Measurements from ENCODE around the gene JAZF1.

Gene JAZF1

GRCh38 chr7:27871086-27871485 lies 309.5 kb downstream of the JAZF1 start:
- no peaks in the 10 kb centered on the region for H3K27me3 ChIP-seq (replicated peaks; ENCODE audit: insufficient read depth, low read length)
- no peak overlapping the region for H3K4me2 ChIP-seq (ENCODE audit: low read depth, low read length)
- no peak overlapping the region for H3K27ac ChIP-seq (ENCODE audit: low read length)
- no peaks in the 10 kb centered on the region for H3K9me3 ChIP-seq (replicated peaks; ENCODE audit: insufficient read depth, low read length)
- no peaks in the 10 kb centered on the region for H3K9me2 ChIP-seq (replicated peaks; ENCODE audit: insufficient read depth, low read length)
- H3K4me1 ChIP-seq (ENCODE audit: low read length) = no peaks in the 10 kb centered on the region
- no peaks in the 10 kb centered on the region for H4K20me1 ChIP-seq (ENCODE audit: insufficient read depth, low read length)
- H2AFZ ChIP-seq (ENCODE audit: low read length) = no peak overlapping the region
- no peak for TF ChIP-seq CTCF (IDR thresholded peaks at IDR 0.05; ENCODE audit: low read length)
- no peak for TF ChIP-seq EZH2phosphoT487 (IDR thresholded peaks at IDR 0.05; ENCODE audit: low read length)
- no peak for TF ChIP-seq EZH2 (optimal IDR thresholded peaks at IDR 0.05; ENCODE audit: low read depth, low read length)
- no peaks in the 10 kb centered on the region for H3F3A ChIP-seq (ENCODE audit: insufficient read depth, low read length)
- no peak overlapping the region for H3K9ac ChIP-seq (ENCODE audit: low read length)
- H3K4me3 ChIP-seq (ENCODE audit: low read length) = no peak overlapping the region
- no peaks in the 10 kb centered on the region for H3K36me3 ChIP-seq (replicated peaks; ENCODE audit: insufficient read depth, low read length)
- no peaks in the 10 kb centered on the region for H3K79me2 ChIP-seq (ENCODE audit: low read length)
- DNase-seq = no peak

- Histone ChIP-seq H3K79me2 (ENCODE audit: low read length) (no peaks in the 10 kb centered on the region), H3K4me2 (ENCODE audit: low read depth, low read length) (no peak overlapping the region), H3K27me3 (replicated peaks; ENCODE audit: insufficient read depth, low read length) (no peaks in the 10 kb centered on the region), H3K9ac (ENCODE audit: low read length) (no peak overlapping the region), H4K20me1 (ENCODE audit: insufficient read depth, low read length) (no peaks in the 10 kb centered on the region), H3K9me3 (replicated peaks; ENCODE audit: insufficient read depth, low read length) (no peaks in the 10 kb centered on the region), H2AFZ (ENCODE audit: low read length) (no peak overlapping the region), H3K36me3 (replicated peaks; ENCODE audit: insufficient read depth, low read length) (no peaks in the 10 kb centered on the region), H3F3A (ENCODE audit: insufficient read depth, low read length) (no peaks in the 10 kb centered on the region), H3K9me2 (replicated peaks; ENCODE audit: insufficient read depth, low read length) (no peaks in the 10 kb centered on the region), H3K4me1 (ENCODE audit: low read length) (no peaks in the 10 kb centered on the region), H3K4me3 (ENCODE audit: low read length) (no peak overlapping the region), H3K27ac (ENCODE audit: low read length) (no peak overlapping the region)
- TF ChIP-seq EZH2 (optimal IDR thresholded peaks at IDR 0.05; ENCODE audit: low read depth, low read length) (no peak), CTCF (IDR thresholded peaks at IDR 0.05; ENCODE audit: low read length) (no peak), EZH2phosphoT487 (IDR thresholded peaks at IDR 0.05; ENCODE audit: low read length) (no peak)
- no peak for DNase-seq
Measured at GRCh38 chr7:27870595-27870994, 310.0 kb downstream of the JAZF1 start.

- Histone ChIP-seq H3K4me3 (ENCODE audit: low read length) (no peak overlapping the region), H3K4me1 (ENCODE audit: low read length) (no peaks in the 10 kb centered on the region), H4K20me1 (ENCODE audit: insufficient read depth, low read length) (no peaks in the 10 kb centered on the region), H3F3A (ENCODE audit: insufficient read depth, low read length) (no peaks in the 10 kb centered on the region), H3K9ac (ENCODE audit: low read length) (no peak overlapping the region), H3K4me2 (ENCODE audit: low read depth, low read length) (no peak overlapping the region), H3K27ac (ENCODE audit: low read length) (no peak overlapping the region), H3K36me3 (replicated peaks; ENCODE audit: insufficient read depth, low read length) (no peaks in the 10 kb centered on the region), H3K27me3 (replicated peaks; ENCODE audit: insufficient read depth, low read length) (no peaks in the 10 kb centered on the region), H3K9me3 (replicated peaks; ENCODE audit: insufficient read depth, low read length) (no peaks in the 10 kb centered on the region), H3K9me2 (replicated peaks; ENCODE audit: insufficient read depth, low read length) (no peaks in the 10 kb centered on the region), H2AFZ (ENCODE audit: low read length) (no peak overlapping the region), H3K79me2 (ENCODE audit: low read length) (no peaks in the 10 kb centered on the region)
- TF ChIP-seq EZH2phosphoT487 (IDR thresholded peaks at IDR 0.05; ENCODE audit: low read length) = no peak
- no peak for DNase-seq
Measured at GRCh38 chr7:27869056-27869455, 311.5 kb downstream of the JAZF1 start.

GRCh38 chr7:27868131-27868550 lies 312.5 kb downstream of the JAZF1 start:
- Histone ChIP-seq H3K4me2 (ENCODE audit: low read depth, low read length) (no peak overlapping the region), H4K20me1 (ENCODE audit: insufficient read depth, low read length) (no peaks in the 10 kb centered on the region), H3F3A (ENCODE audit: insufficient read depth, low read length) (no peaks in the 10 kb centered on the region), H3K36me3 (replicated peaks; ENCODE audit: insufficient read depth, low read length) (no peaks in the 10 kb centered on the region), H3K4me1 (ENCODE audit: low read length) (no peaks in the 10 kb centered on the region), H3K79me2 (ENCODE audit: low read length) (no peaks in the 10 kb centered on the region), H3K27ac (ENCODE audit: low read length) (no peak overlapping the region), H3K9ac (ENCODE audit: low read length) (no peak overlapping the region), H3K9me3 (replicated peaks; ENCODE audit: insufficient read depth, low read length) (no peaks in the 10 kb centered on the region), H3K4me3 (ENCODE audit: low read length) (no peak overlapping the region), H3K27me3 (replicated peaks; ENCODE audit: insufficient read depth, low read length) (no peaks in the 10 kb centered on the region), H3K9me2 (replicated peaks; ENCODE audit: insufficient read depth, low read length) (no peaks in the 10 kb centered on the region), H2AFZ (ENCODE audit: low read length) (no peak overlapping the region)
- DNase-seq = no peak
- TF ChIP-seq EZH2phosphoT487 (IDR thresholded peaks at IDR 0.05; ENCODE audit: low read length) (no peak), EZH2 (optimal IDR thresholded peaks at IDR 0.05; ENCODE audit: low read depth, low read length) (no peak), CTCF (IDR thresholded peaks at IDR 0.05; ENCODE audit: low read length) (no peak)

All from MM.1S (cell line).